ENCODE results near the gene BGLAP.

DNA sequence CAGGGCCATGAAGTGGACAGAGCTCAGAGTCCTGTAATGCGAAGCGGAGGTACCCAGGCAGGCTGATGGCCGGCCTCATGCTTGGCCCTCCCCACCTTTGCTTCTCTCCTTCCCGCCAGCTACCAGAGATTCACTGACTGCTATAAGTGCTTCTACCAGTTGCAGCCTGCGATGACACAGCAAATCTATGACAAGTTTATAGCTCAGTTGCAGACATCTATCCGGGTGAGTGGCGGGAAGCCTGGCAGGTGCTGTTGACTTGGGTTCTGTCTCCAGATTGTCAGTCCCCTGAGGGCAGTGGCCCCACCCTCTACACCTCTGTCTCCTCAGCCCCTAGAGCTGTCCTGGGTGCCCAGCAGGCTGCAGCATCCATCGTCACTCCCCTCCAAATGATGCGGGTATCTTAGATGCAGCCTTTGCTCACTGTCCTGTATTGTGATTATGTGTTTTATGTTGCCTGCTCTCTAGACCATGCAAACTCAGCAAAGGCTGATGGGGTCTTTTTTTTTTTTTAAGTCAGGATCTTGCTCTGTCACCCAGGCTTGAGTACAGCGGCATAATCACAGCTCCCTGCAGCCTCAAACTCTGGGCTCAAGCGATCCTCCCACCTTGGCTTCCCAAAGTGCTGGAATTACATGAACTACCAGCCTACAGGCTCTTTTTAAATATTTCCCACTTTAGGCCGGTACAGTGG lies 9.6 kb upstream of the BGLAP start:
- TF ChIP-seq, protein P1, sequence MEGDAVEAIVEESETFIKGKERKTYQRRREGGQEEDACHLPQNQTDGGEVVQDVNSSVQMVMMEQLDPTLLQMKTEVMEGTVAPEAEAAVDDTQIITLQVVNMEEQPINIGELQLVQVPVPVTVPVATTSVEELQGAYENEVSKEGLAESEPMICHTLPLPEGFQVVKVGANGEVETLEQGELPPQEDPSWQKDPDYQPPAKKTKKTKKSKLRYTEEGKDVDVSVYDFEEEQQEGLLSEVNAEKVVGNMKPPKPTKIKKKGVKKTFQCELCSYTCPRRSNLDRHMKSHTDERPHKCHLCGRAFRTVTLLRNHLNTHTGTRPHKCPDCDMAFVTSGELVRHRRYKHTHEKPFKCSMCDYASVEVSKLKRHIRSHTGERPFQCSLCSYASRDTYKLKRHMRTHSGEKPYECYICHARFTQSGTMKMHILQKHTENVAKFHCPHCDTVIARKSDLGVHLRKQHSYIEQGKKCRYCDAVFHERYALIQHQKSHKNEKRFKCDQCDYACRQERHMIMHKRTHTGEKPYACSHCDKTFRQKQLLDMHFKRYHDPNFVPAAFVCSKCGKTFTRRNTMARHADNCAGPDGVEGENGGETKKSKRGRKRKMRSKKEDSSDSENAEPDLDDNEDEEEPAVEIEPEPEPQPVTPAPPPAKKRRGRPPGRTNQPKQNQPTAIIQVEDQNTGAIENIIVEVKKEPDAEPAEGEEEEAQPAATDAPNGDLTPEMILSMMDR (IDR thresholded peaks at IDR 0.05; ENCODE audit: low read depth, low read length) = no peak
- no peak for TF ChIP-seq EZH2phosphoT487 (IDR thresholded peaks at IDR 0.05; ENCODE audit: low read depth)

Measured in OCI-LY3 (cell line).